Measurements from ENCODE around the gene TMEM200A. TPM values are rescaled to one million over a fixed set of nuclear protein-coding genes. Genes with fewer than 3 reads are reported as not detected.

TMEM200A gene
- total RNA-seq, 1 donor from 2014 or later: 6.8 TPM

DNA sequence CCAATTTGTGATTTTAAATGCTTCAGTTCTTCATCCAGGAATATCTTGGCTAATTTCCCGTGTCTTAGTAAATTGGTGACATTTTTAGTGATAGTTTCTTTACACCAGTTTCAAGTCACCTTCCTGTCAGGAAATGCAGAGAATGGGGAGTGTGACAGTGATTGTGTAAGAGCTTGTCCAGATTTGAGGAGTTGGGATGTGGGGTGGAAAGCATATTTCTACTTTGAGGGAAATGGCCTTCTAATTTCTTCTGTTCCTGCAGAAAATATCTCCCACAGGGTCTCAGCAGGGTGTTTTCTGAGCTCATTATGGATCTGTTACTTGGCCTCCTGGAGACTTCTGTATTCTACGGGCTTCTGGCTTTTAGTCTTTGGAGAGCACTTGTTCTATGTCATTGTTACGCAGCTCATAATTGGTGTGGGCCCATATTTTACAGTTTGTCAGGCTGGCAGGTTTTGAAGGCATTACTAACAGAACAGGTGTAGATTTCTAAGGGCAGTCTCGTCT, 65.6 kb downstream of the TMEM200A start:
- no peak overlapping the region for H3K4me3 Mint-ChIP-seq (ENCODE audit: unreplicated experiment)

DNA sequence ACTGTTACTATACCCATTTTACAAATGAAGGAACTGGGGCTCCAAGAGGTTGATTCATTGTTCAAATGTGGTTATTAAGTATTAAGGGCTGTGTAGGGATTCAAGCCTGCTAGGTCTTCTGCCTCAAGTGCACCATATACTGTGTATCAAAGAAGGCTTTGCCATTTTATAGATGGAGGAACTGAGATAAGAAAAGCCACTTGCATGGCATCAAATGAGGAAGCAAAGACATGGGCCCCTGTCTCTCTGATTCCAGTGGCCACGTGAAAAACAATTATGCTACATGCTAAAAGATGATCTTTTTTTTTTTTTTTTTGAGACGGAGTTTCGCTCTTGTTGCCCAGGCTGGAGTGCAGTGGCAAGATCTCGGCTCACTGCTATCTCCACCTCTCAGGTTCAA, 67.0 kb downstream of the TMEM200A start:
- no peaks in the 10 kb centered on the region for H3K36me3 Mint-ChIP-seq (ENCODE audit: low read depth)
- H3K27ac Mint-ChIP-seq (ENCODE audit: unreplicated experiment): no peak overlapping the region

More for the DNA sequence above, 65.6 kb downstream of the TMEM200A start:
- Mint-ChIP-seq H3K27me3 (ENCODE audit: low read depth) (no peaks in the 10 kb centered on the region), H3K9me3 (ENCODE audit: low read depth) (no peaks in the 10 kb centered on the region), H3K27ac (ENCODE audit: unreplicated experiment) (no peak overlapping the region), H3K4me1 (ENCODE audit: low read depth) (peaks cover 20% of the 10 kb centered on the region), H3K36me3 (ENCODE audit: low read depth) (no peaks in the 10 kb centered on the region)
- TF ChIP-seq, protein P1, sequence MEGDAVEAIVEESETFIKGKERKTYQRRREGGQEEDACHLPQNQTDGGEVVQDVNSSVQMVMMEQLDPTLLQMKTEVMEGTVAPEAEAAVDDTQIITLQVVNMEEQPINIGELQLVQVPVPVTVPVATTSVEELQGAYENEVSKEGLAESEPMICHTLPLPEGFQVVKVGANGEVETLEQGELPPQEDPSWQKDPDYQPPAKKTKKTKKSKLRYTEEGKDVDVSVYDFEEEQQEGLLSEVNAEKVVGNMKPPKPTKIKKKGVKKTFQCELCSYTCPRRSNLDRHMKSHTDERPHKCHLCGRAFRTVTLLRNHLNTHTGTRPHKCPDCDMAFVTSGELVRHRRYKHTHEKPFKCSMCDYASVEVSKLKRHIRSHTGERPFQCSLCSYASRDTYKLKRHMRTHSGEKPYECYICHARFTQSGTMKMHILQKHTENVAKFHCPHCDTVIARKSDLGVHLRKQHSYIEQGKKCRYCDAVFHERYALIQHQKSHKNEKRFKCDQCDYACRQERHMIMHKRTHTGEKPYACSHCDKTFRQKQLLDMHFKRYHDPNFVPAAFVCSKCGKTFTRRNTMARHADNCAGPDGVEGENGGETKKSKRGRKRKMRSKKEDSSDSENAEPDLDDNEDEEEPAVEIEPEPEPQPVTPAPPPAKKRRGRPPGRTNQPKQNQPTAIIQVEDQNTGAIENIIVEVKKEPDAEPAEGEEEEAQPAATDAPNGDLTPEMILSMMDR (IDR thresholded peaks at IDR 0.05): no peak
- DNase-seq (ENCODE audit: low spot score): no peak

GRCh38 chr6:130434174-130434873, 68.5 kb downstream of the TMEM200A start:
- TF ChIP-seq, protein P1 (IDR thresholded peaks at IDR 0.05): no peak
- no peaks in the 10 kb centered on the region for H3K27me3 Mint-ChIP-seq (ENCODE audit: low read depth)
- H3K4me1 Mint-ChIP-seq (ENCODE audit: low read depth): peaks cover 9% of the 10 kb centered on the region
- no peak overlapping the region for H3K4me3 Mint-ChIP-seq (ENCODE audit: unreplicated experiment)
- no peaks in the 10 kb centered on the region for H3K36me3 Mint-ChIP-seq (ENCODE audit: low read depth)
- H3K27ac Mint-ChIP-seq (ENCODE audit: unreplicated experiment): no peak overlapping the region
- H3K9me3 Mint-ChIP-seq (ENCODE audit: low read depth): no peaks in the 10 kb centered on the region
- DNase-seq (ENCODE audit: low spot score): no peak

More for the DNA sequence above, 67.0 kb downstream of the TMEM200A start:
- Mint-ChIP-seq H3K4me1 (ENCODE audit: low read depth) (peaks cover 15% of the 10 kb centered on the region), H3K4me3 (ENCODE audit: unreplicated experiment) (no peak overlapping the region), H3K9me3 (ENCODE audit: low read depth) (no peaks in the 10 kb centered on the region), H3K27me3 (ENCODE audit: low read depth) (no peaks in the 10 kb centered on the region)
- TF ChIP-seq, protein P1 (IDR thresholded peaks at IDR 0.05): no peak
- no peak for DNase-seq (ENCODE audit: low spot score)

DNA sequence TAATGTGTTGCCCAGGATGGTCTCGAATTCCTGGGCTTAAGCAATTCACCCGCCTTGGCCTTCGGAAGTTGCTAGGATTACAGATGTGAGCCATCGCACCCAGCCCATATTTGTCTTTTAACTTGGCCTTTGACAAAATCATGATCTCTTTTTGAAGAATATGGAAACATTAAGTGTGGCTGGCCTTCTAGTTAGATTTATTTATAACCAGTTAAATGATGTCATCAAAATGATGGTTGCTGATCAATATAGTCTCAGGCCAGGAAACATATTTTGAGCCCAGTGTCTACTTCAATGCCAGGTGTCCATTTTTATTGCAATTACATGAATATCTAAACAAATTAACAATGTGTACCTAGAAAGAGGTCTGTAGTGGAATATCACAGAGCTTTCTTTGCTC, 69.4 kb downstream of the TMEM200A start:
- Mint-ChIP-seq H3K4me3 (ENCODE audit: unreplicated experiment) (no peak overlapping the region), H3K4me1 (ENCODE audit: low read depth) (peaks cover 9% of the 10 kb centered on the region), H3K27me3 (ENCODE audit: low read depth) (no peaks in the 10 kb centered on the region), H3K27ac (ENCODE audit: unreplicated experiment) (no peak overlapping the region), H3K36me3 (ENCODE audit: low read depth) (no peaks in the 10 kb centered on the region), H3K9me3 (ENCODE audit: low read depth) (no peaks in the 10 kb centered on the region)
- no peak for DNase-seq (ENCODE audit: low spot score)
- TF ChIP-seq, protein P1 (IDR thresholded peaks at IDR 0.05): no peak

DNA sequence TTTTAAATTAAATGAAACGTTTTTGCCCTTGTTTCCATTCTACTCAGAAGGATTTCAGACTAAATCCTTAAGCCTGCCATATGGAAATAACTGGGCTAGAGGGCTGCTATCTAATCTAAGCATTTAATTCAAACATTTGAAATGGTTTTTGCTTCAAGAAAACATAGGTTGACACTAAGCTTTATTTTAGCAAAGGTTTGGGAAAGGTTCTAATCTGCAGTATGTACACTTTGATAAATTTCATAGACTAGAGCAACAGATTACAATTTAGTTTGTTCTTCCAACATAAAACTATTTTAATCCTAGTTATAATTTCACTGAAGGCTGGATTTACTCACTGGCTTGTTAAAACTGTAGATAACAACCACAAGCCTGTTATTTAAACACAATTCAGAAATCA, 72.1 kb downstream of the TMEM200A start:
- Mint-ChIP-seq H3K9me3 (ENCODE audit: low read depth) (no peaks in the 10 kb centered on the region), H3K4me3 (ENCODE audit: unreplicated experiment) (no peak overlapping the region), H3K27me3 (ENCODE audit: low read depth) (no peaks in the 10 kb centered on the region), H3K27ac (ENCODE audit: unreplicated experiment) (no peak overlapping the region), H3K36me3 (ENCODE audit: low read depth) (peaks cover 7% of the 10 kb centered on the region), H3K4me1 (ENCODE audit: low read depth) (peaks cover 9% of the 10 kb centered on the region)
- no peak for DNase-seq (ENCODE audit: low spot score)
- TF ChIP-seq, protein P1 (IDR thresholded peaks at IDR 0.05): no peak

Measured in chondrocyte (in vitro differentiated cells).